ENCODE measurements around the gene AHCYL2.
A peak's percentile ranks its signal among the peaks of the same experiment; 100 is the strongest.
"Not testable (repeated sequence)": the region's sequence is repeated elsewhere in the genome, so short reads cannot be mapped to it uniquely, and the experiment has no call there.

AHCYL2 gene

DNA sequence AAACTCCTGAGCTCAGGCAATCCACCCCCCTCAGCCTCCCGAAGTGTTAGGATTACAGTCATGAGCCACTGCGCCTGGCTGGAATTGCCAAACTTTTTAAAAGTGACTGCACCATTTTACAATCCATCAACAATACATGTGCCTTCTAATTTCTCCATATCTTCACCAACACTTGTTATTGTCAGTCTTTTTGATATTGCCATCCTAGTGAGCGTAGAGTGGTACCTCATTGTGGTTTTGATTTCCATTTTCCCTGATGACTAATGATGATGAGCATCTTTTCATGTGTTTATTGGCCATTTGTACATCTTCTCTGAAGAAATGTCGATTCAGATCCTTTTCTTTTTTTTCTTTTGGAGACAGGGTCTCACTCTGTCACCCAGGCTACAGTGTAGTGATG is 187.7 kb downstream of the AHCYL2 start:
- no peak for DNase-seq (ENCODE audit: low read depth in 1 of 2, low spot score in 1 of 2)

GRCh38 chr7:129417073-129417472 is 192.2 kb downstream of the AHCYL2 start:
- no peak for DNase-seq (ENCODE audit: low read depth in 1 of 2, low spot score in 1 of 2)

- no peak for DNase-seq (ENCODE audit: low read depth in 1 of 2, low spot score in 1 of 2)
These were observed 197.0 kb downstream of the AHCYL2 start for GRCh38 chr7:129421717-129422250.

DNA sequence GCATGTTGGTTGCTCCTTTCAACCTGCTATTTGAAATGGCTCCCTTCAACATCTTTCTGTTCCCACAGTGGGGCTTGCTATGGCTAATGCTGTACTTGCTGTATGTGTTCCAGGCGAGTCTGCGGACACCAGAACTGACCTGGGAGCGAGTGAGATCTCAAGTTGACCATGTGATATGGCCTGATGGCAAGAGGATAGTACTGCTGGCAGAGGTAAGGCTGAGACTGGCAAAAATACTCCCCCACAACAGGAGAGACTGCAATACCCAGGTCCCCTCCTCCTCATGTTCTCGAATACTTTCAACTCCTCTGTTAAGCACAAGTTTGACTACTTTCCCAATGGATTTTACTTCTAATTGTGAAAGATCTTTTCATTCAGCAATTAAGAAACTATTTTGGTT is 197.9 kb downstream of the AHCYL2 start:
- DNase-seq (ENCODE audit: low read depth in 1 of 2, low spot score in 1 of 2): no peak

GRCh38 chr7:129423700-129424410 is 199.0 kb downstream of the AHCYL2 start:
- DNase-seq (ENCODE audit: low read depth in 1 of 2, low spot score in 1 of 2): no peak

- no peak for DNase-seq (ENCODE audit: low read depth in 1 of 2, low spot score in 1 of 2)
These were observed 201.7 kb downstream of the AHCYL2 start for GRCh38 chr7:129426482-129426881.

GRCh38 chr7:129427526-129428045 is 202.8 kb downstream of the AHCYL2 start:
- no peak for DNase-seq (ENCODE audit: low read depth in 1 of 2, low spot score in 1 of 2)

DNA sequence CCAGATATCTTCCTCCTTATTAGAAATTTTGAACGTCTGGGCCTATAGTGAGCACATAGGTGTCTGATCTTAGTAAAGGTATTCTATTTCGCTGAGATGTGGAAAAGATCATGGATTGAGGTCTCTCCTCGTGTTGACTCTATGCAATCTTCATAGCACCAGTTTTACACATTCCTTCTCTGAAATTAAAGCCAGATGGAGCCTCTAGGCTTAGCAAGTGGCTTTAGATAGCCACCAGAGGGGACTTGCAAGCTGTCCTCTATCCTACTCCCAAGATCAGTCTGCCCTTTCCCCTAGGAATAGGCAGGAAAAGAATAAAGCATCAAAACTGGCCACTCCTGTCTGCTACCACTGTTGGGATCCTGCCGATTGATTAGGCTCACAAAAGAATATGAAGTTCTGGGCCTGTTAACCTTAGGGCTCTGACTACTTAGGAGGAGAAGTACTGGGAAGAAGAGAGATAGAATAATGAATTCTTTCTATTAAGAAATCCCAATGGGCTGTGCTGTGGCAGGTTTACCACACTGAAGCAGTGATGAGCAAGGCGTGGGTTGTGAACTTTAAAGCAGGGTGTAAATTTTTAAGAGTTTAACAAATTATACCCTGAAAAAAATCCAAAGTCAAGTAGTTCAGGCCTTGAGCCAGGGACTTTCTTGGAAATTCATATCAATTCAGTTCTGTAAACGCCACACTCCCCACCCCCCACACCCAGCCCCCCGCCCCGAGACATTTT is 207.2 kb downstream of the AHCYL2 start:
- DNase-seq (ENCODE audit: low read depth in 1 of 2, low spot score in 1 of 2): no peak

- peak; percentile 81 to 87 for DNase-seq (ENCODE audit: low read depth in 1 of 2, low spot score in 1 of 2)
These were observed 209.2 kb downstream of the AHCYL2 start, which contains the start of gene STRIP2 for GRCh38 chr7:129433847-129434674. Gene STRIP2, plus strand, starts transcription at chr7:129434432. Its CDS starts 41 bp downstream, at chr7:129434473.

GRCh38 chr7:129434675-129435318 is 210.0 kb downstream of the AHCYL2 start:
- DNase-seq (ENCODE audit: low read depth in 1 of 2, low spot score in 1 of 2): no peak

GRCh38 chr7:129435414-129435829 is 210.6 kb downstream of the AHCYL2 start:
- no peak for DNase-seq (ENCODE audit: low read depth in 1 of 2, low spot score in 1 of 2)

DNA sequence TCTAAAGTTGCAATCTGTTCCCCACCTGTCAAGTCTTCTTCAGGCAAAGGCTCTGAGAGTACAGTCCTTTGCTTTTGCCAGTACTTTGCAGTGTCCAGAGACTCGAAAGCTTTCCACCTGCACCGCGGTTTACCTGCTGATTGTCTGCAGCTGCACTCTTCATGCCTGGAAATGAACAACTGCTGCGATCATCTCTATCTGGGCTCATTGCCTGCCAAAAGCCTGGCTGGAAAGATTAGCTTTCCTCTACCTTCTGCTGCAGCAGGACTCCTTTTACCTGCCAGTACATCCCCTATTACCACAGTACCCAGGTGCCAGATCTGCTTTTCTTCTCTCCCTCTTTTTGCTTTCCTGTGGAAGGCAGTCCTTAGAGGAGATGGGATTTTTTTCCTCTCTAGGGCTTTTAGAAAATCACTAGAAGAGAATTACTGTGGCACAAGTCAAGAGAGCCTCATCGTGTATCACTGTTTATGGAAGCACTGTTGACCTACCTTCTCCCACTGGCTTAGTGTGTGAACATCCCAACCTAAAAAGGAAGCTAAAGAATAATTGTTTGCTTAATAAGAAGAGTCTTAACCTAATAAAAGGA is 211.6 kb downstream of the AHCYL2 start:
- no peak for DNase-seq (ENCODE audit: low read depth in 1 of 2, low spot score in 1 of 2)

GRCh38 chr7:129437190-129437589 is 212.4 kb downstream of the AHCYL2 start:
- no peak for DNase-seq (ENCODE audit: low read depth in 1 of 2, low spot score in 1 of 2)

DNA sequence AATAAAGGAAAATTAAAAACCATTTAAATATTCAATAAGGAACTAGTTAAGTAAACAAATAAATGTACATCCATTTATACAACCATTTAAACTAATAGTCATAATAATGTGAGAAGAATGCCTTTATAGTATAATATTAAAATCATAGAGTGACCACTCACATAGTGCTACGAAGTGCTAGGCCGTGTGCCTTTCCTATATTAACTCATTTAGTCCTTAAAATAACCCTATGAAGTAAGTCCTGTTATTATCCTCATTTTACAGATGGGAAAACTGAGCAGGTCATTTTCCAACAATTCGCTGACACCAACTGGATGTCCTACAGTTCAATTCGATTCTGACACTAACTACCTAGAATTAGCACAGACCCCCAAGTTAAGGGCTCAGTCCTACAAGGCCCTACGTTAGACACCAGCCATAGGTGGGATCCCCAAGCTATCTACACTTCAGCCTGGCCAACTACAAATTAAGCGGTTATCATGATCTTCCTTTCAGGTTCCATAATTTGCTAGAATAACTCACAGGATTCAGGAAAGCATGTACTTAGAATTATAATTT is 213.5 kb downstream of the AHCYL2 start:
- no peak for DNase-seq (ENCODE audit: low read depth in 1 of 2, low spot score in 1 of 2)

- DNase-seq (ENCODE audit: low read depth in 1 of 2, low spot score in 1 of 2): peak; percentile 34 to 73
These were observed 214.2 kb downstream of the AHCYL2 start for GRCh38 chr7:129438839-129439651.

DNA sequence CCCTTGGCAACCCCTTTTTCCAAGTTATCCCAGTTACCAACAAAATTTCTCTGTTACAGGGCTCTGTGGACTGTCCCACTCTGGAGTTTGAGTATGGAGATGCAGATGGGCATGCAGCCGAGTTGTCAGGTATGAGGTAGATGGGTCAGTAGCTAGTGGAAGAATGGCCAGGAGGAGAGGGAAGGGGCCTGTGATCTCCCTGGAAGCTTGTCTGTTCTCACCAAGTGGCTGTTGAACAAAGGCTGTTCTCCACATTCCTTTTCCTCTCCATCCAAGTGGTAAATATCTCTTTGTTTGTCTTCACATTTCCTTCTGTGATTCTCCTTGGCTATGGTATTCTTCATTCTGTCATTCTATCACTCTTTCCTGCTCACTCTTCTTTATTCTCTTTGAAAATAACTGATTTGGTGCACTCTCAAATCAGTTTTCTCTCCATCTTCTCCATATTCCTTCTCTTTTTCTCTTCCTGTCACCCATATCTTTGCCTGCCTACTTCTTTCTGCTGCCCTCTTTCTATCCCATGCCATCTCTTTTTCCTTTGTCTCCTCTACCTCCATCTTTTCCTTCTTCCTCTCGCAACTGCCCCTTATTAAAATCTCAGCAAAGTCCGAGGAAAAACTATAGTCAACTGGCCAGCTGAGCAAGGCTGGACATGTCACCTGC is 215.3 kb downstream of the AHCYL2 start:
- no peak for DNase-seq (ENCODE audit: low read depth in 1 of 2, low spot score in 1 of 2)

- no peak for DNase-seq (ENCODE audit: low read depth in 1 of 2, low spot score in 1 of 2)
These were observed 218.8 kb downstream of the AHCYL2 start for GRCh38 chr7:129443612-129444011.

- DNase-seq (ENCODE audit: low read depth in 1 of 2, low spot score in 1 of 2): not testable (repeated sequence)
These were observed 219.9 kb downstream of the AHCYL2 start for GRCh38 chr7:129444776-129445175.

- not testable (repeated sequence) for DNase-seq (ENCODE audit: low read depth in 1 of 2, low spot score in 1 of 2)
These were observed 222.1 kb downstream of the AHCYL2 start for GRCh38 chr7:129446925-129447324.

Measured in activated CD4-positive, alpha-beta T cell treated with anti-CD3 and anti-CD28 coated beads, Interleukin-2, amount 50 U/mL, for 24 hours (primary cell).